B cell (primary cell): ENCODE results near the gene MND1.

Source experiments
- CTCF ChIP-seq: fragments of 200-600 bp; IDR thresholded peaks from one replicate; pipeline ENCODE4 v1.8.0; 2022; ENCODE audit warnings: antibody characterized with exemption, mild to moderate bottlenecking
- EZH2 ChIP-seq: IDR thresholded peaks from 2 replicates; pipeline ENCODE4 v1.6.1; 2012; ENCODE audit warnings: borderline replicate concordance, low read depth, mild to moderate bottlenecking, moderate library complexity, low read length; ENCODE audit not compliant: insufficient read depth, poor library complexity, severe bottlenecking

GRCh38 chr4:153434190-153434589, 89.7 kb downstream of the MND1 start:
- no peak for TF ChIP-seq CTCF
- no peak for TF ChIP-seq EZH2
